Measurements from ENCODE around the gene YAF2. TPM values are rescaled to one million over a fixed set of nuclear protein-coding genes. Genes with fewer than 3 reads are reported as not detected.

YAF2 gene
- total RNA-seq, 1 donor from 2014 or later, result 52.5 TPM

- TF ChIP-seq CTCF (IDR thresholded peaks at IDR 0.05; ENCODE audit: partially characterized antibody, unreplicated experiment), result no peak
- no peak overlapping the region for H3K4me3 Mint-ChIP-seq (ENCODE audit: unreplicated experiment)
- H3K27me3 Mint-ChIP-seq (ENCODE audit: unreplicated experiment), result peaks cover 2% of the 10 kb centered on the region
- no peaks in the 10 kb centered on the region for H3K9me3 Mint-ChIP-seq (ENCODE audit: unreplicated experiment)
- DNase-seq, result no peak
- peaks cover 3% of the 10 kb centered on the region for H3K4me1 Mint-ChIP-seq (ENCODE audit: low read depth, unreplicated experiment)
- H3K36me3 Mint-ChIP-seq (ENCODE audit: unreplicated experiment), result no peaks in the 10 kb centered on the region
- H3K27ac Mint-ChIP-seq (ENCODE audit: unreplicated experiment), result no peak overlapping the region
Measured at GRCh38 chr12:42213954-42214426, 24.1 kb downstream of the YAF2 start.

GRCh38 chr12:42213023-42213422, 25.0 kb downstream of the YAF2 start:
- no peak for DNase-seq
- Mint-ChIP-seq H3K27ac (ENCODE audit: unreplicated experiment) (no peak overlapping the region), H3K27me3 (ENCODE audit: unreplicated experiment) (peaks cover 2% of the 10 kb centered on the region), H3K4me1 (ENCODE audit: low read depth, unreplicated experiment) (peaks cover 3% of the 10 kb centered on the region), H3K36me3 (ENCODE audit: unreplicated experiment) (no peaks in the 10 kb centered on the region), H3K4me3 (ENCODE audit: unreplicated experiment) (no peak overlapping the region), H3K9me3 (ENCODE audit: unreplicated experiment) (no peaks in the 10 kb centered on the region)
- TF ChIP-seq CTCF (IDR thresholded peaks at IDR 0.05; ENCODE audit: partially characterized antibody, unreplicated experiment), result no peak

- Mint-ChIP-seq H3K36me3 (ENCODE audit: unreplicated experiment) (peaks cover 4% of the 10 kb centered on the region), H3K27me3 (ENCODE audit: unreplicated experiment) (no peaks in the 10 kb centered on the region), H3K27ac (ENCODE audit: unreplicated experiment) (no peak overlapping the region), H3K4me3 (ENCODE audit: unreplicated experiment) (no peak overlapping the region), H3K9me3 (ENCODE audit: unreplicated experiment) (no peaks in the 10 kb centered on the region), H3K4me1 (ENCODE audit: low read depth, unreplicated experiment) (peaks cover 1% of the 10 kb centered on the region)
- TF ChIP-seq CTCF (IDR thresholded peaks at IDR 0.05; ENCODE audit: partially characterized antibody, unreplicated experiment), result no peak
- no peak for DNase-seq
Measured at GRCh38 chr12:42208574-42208973, 29.5 kb downstream of the YAF2 start.

GRCh38 chr12:42204819-42205218, 33.2 kb downstream of the YAF2 start:
- no peak overlapping the region for H3K4me3 Mint-ChIP-seq (ENCODE audit: unreplicated experiment)
- no peak overlapping the region for H3K27ac Mint-ChIP-seq (ENCODE audit: unreplicated experiment)
- no peak for DNase-seq
- peaks cover 2% of the 10 kb centered on the region for H3K9me3 Mint-ChIP-seq (ENCODE audit: unreplicated experiment)
- peaks cover 4% of the 10 kb centered on the region for H3K36me3 Mint-ChIP-seq (ENCODE audit: unreplicated experiment)
- no peaks in the 10 kb centered on the region for H3K27me3 Mint-ChIP-seq (ENCODE audit: unreplicated experiment)
- no peaks in the 10 kb centered on the region for H3K4me1 Mint-ChIP-seq (ENCODE audit: low read depth, unreplicated experiment)
- no peak for TF ChIP-seq CTCF (IDR thresholded peaks at IDR 0.05; ENCODE audit: partially characterized antibody, unreplicated experiment)

GRCh38 chr12:42204362-42204761, 33.7 kb downstream of the YAF2 start:
- no peaks in the 10 kb centered on the region for H3K27me3 Mint-ChIP-seq (ENCODE audit: unreplicated experiment)
- peaks cover 4% of the 10 kb centered on the region for H3K36me3 Mint-ChIP-seq (ENCODE audit: unreplicated experiment)
- no peak overlapping the region for H3K4me3 Mint-ChIP-seq (ENCODE audit: unreplicated experiment)
- no peak for DNase-seq
- TF ChIP-seq CTCF (IDR thresholded peaks at IDR 0.05; ENCODE audit: partially characterized antibody, unreplicated experiment), result no peak
- no peaks in the 10 kb centered on the region for H3K4me1 Mint-ChIP-seq (ENCODE audit: low read depth, unreplicated experiment)
- peaks cover 2% of the 10 kb centered on the region for H3K9me3 Mint-ChIP-seq (ENCODE audit: unreplicated experiment)
- no peak overlapping the region for H3K27ac Mint-ChIP-seq (ENCODE audit: unreplicated experiment)

All from glutamatergic neuron (in vitro differentiated cells).